Upper lobe of left lung (tissue), 4 donors: ENCODE data around the gene ASCC3.

Experiments used
- CTCF ChIP-seq, 6 experiments: fragments of 450-650 bp in 4 of 6; fragments of 200-600 bp in 2 of 6; sonication (generic) in 2 of 6; IDR thresholded peaks; one replicate each; pipeline ENCODE4 v1.5.1; 2016 to 2019; ENCODE audit warnings: antibody characterized with exemption in 6 of 6
- POLR2A ChIP-seq, 4 donors: fragments of 450-650 bp; IDR thresholded peaks; one replicate each; pipeline ENCODE4 v1.5.1; 2016 to 2017; ENCODE audit warnings: antibody characterized with exemption in 4 of 4, mild to moderate bottlenecking in 2 of 4
- POLR2AphosphoS5 ChIP-seq, 2 donors: sonication (generic); formaldehyde crosslinking; IDR thresholded peaks; one replicate each; pipeline ENCODE4 v1.5.1; 2017; ENCODE audit warnings: antibody characterized with exemption in 2 of 2

- TF ChIP-seq POLR2A (IDR thresholded peaks at IDR 0.05), result no peak
- no peak for TF ChIP-seq CTCF (IDR thresholded peaks at IDR 0.05)
- TF ChIP-seq POLR2AphosphoS5 (IDR thresholded peaks at IDR 0.05), result no peak
Measured at GRCh38 chr6:100790084-100790483, 91.0 kb downstream of the ASCC3 start.
